Endothelial cell of umbilical vein (primary cell): ENCODE measurements around the gene PDSS2. TPM values are rescaled to one million over a fixed set of nuclear protein-coding genes. Genes with fewer than 3 reads are reported as not detected.

Source experiments
- BruUV-seq: library from RNA; stranded (reverse); fragments of 400-500 nt; replicated peaks from 2 replicates; lab custom pipeline; 2021; lab: Mats Ljungman, UMichigan
- CTCF ChIA-PET: fragments of 300-600, 350-600 bp; sonication (Branson Sonifier 250); formaldehyde crosslinking; loops from one replicate; lab custom pipeline; 2021; ENCODE audit warnings: antibody characterized with exemption, inconsistent platforms; lab: Charles Lee
- POLR2A ChIA-PET: fragments of 300-600, 350-600 bp; sonication (Branson Sonifier 250); formaldehyde crosslinking; loops from one replicate; lab custom pipeline; 2021; ENCODE audit warnings: antibody characterized with exemption, inconsistent platforms; lab: Charles Lee
- DNase-seq: peaks from one replicate; pipeline ENCODE4 v3.0.0-alpha.2; 2011; ENCODE audit warnings: low read depth, low spot score
- FAIRE-seq: peaks from 2 replicates; lab custom pipeline; 2011; peaks lifted over from hg19 to GRCh38; lab: Jason Lieb, UNC
- H2AFZ ChIP-seq: 2 replicates; pipeline ENCODE4 v1.6.0; 2012; ENCODE audit warnings: low read depth, low read length, control low read depth, inconsistent platforms
- H3K27ac ChIP-seq: 2 replicates; pipeline ENCODE4 v1.5.1; 2011; ENCODE audit warnings: low read depth, mild to moderate bottlenecking, control low read depth, low read length, moderate library complexity; ENCODE audit not compliant: insufficient read depth
- H3K27me3 ChIP-seq, 2 experiments: 2 replicates each; pipeline versions ENCODE4 v1.6.0 to v1.6.1; 2011; ENCODE audit warnings: low read length in 2 of 2, mixed read lengths in 1 of 2; ENCODE audit not compliant: control insufficient read depth in 2 of 2, insufficient read depth in 2 of 2
- H3K36me3 ChIP-seq, 2 experiments: 2 replicates in 1 of 2; 3 replicates in 1 of 2; pipeline ENCODE4 v1.5.1; 2011; ENCODE audit warnings: low read length in 2 of 2, mild to moderate bottlenecking in 1 of 2, moderate library complexity in 1 of 2; ENCODE audit not compliant: control insufficient read depth in 2 of 2, insufficient read depth in 2 of 2; ENCODE audit errors: extremely low read depth in 1 of 2
- H3K4me1 ChIP-seq: 3 replicates; pipeline ENCODE4 v1.5.1; 2011; ENCODE audit warnings: mild to moderate bottlenecking, low read length; ENCODE audit not compliant: control insufficient read depth, insufficient read depth; ENCODE audit errors: extremely low read depth
- H3K4me2 ChIP-seq: 2 replicates; pipeline ENCODE4 v1.6.1; 2011; ENCODE audit warnings: low read length, control low read depth, mixed read lengths; ENCODE audit not compliant: insufficient read depth
- H3K4me3 ChIP-seq, 3 experiments: fragments of 200-600 bp in 1 of 3; sonication (generic), shearing (Covaris generic) in 1 of 3; replicated peaks in 1 of 3; 2 replicates each; pipeline ENCODE4 v1.5.1; 2011 to 2016; ENCODE audit warnings: control low read depth in 3 of 3, low read length in 3 of 3, mild to moderate bottlenecking in 2 of 3, inconsistent platforms in 1 of 3, low read depth in 1 of 3, moderate library complexity in 1 of 3; ENCODE audit not compliant: insufficient read depth in 1 of 3
- H3K79me2 ChIP-seq: 2 replicates; pipeline ENCODE4 v1.6.0; 2012; ENCODE audit warnings: low read length, inconsistent platforms; ENCODE audit not compliant: control insufficient read depth, insufficient read depth
- H3K9ac ChIP-seq: replicated peaks from 2 replicates; pipeline ENCODE3; 2011; ENCODE audit warnings: low read length, control low read depth; ENCODE audit not compliant: insufficient read depth; ENCODE audit errors: extremely low read depth
- H3K9me1 ChIP-seq: replicated peaks from 3 replicates; pipeline ENCODE4 v1.6.0; 2011; ENCODE audit warnings: mild to moderate bottlenecking, low read length; ENCODE audit not compliant: control insufficient read depth, insufficient read depth; ENCODE audit errors: extremely low read depth
- H3K9me3 ChIP-seq: replicated peaks from 2 replicates; pipeline ENCODE4 v1.5.1; 2012; ENCODE audit warnings: low read length, inconsistent platforms; ENCODE audit not compliant: control insufficient read depth, insufficient read depth
- H4K20me1 ChIP-seq: replicated peaks from 2 replicates; pipeline ENCODE3; 2011; ENCODE audit warnings: mild to moderate bottlenecking, low read length; ENCODE audit not compliant: control insufficient read depth, insufficient read depth; ENCODE audit errors: extremely low read depth
- EZH2 ChIP-seq: IDR thresholded peaks from 2 replicates; pipeline ENCODE4 v1.6.1; 2012; ENCODE audit warnings: borderline replicate concordance, low read depth, mild to moderate bottlenecking, moderate library complexity, low read length, inconsistent platforms; ENCODE audit not compliant: severe bottlenecking
- FOS ChIP-seq: IDR thresholded peaks from 2 replicates; pipeline ENCODE4 v1.6.1; 2011; ENCODE audit warnings: mild to moderate bottlenecking, low read length, moderate library complexity, borderline replicate concordance; ENCODE audit not compliant: insufficient read depth
- GATA2 ChIP-seq: IDR thresholded peaks from 2 replicates; pipeline ENCODE4 v1.7.0; 2011; ENCODE audit warnings: low read depth, mild to moderate bottlenecking, moderate library complexity, mixed read lengths, low read length; ENCODE audit not compliant: insufficient read length, insufficient read depth
- JUN ChIP-seq: IDR thresholded peaks from 2 replicates; pipeline ENCODE4 v1.6.1; 2011; ENCODE audit warnings: borderline replicate concordance, low read depth; ENCODE audit not compliant: insufficient read length, insufficient read depth
- MYC ChIP-seq: IDR thresholded peaks from one replicate; pipeline ENCODE4 v1.6.1; 2011; ENCODE audit warnings: mild to moderate bottlenecking, low read depth, low read length
- POLR2A ChIP-seq: IDR thresholded peaks from 2 replicates; pipeline ENCODE4 v1.6.1; 2012; ENCODE audit warnings: low read depth, mild to moderate bottlenecking, control low read depth, low read length
- POLR2AphosphoS5 ChIP-seq: IDR thresholded peaks from 2 replicates; pipeline ENCODE4 v1.6.1; 2012; ENCODE audit warnings: low read depth, mild to moderate bottlenecking, control low read depth, low read length, moderate library complexity; ENCODE audit not compliant: insufficient read depth
- dilution Hi-C: fragments of 300-500 bp; cut with MboI; formaldehyde crosslinking; loops from one replicate; pipeline ENCODE4 v1.15.0; 2019; ENCODE audit warnings: low sequenced_read_pairs; ENCODE audit not compliant: extremely low pct_ligation_motif_present
- intact Hi-C: fragments of 100-400 bp; cut with micrococcal nuclease; formaldehyde crosslinking; loops from one replicate; pipeline ENCODE4 v1.10.0; 2022
- polyA plus RNA-seq, 4 experiments: library from polyadenylated mRNA; depleted of rRNA in 3 of 4; stranded (reverse) in 3 of 4; unstranded in 1 of 4; fragments of >200 nt; gene quantifications; 2 replicates each; pipeline versions ENCODE4 v1.2.1 to v1.2.3, GENCODE V29; 2011 to 2012; ENCODE audit warnings: missing spikeins in 1 of 4
- total RNA-seq: library from RNA; stranded (reverse); gene quantifications from 2 replicates; pipeline ENCODE4 v1.2.3, GENCODE V29; 2021
- TF ChIP-seq, protein P1 (sequence below): IDR thresholded peaks from 2 replicates; pipeline ENCODE4 v1.6.1; 2011; ENCODE audit not compliant: insufficient read depth, insufficient read length
- TF ChIP-seq, protein P2 (sequence below), 2 donors: IDR thresholded peaks; 1 replicate in 1 of 2; 2 replicates in 1 of 2; pipeline ENCODE4 v1.5.1; 2011; ENCODE audit warnings: low read length in 2 of 2, mild to moderate bottlenecking in 2 of 2, moderate library complexity in 2 of 2, control low read depth in 1 of 2, inconsistent platforms in 1 of 2, low read depth in 1 of 2; ENCODE audit not compliant: insufficient read depth in 1 of 2; ENCODE audit errors: extremely low read depth in 1 of 2

Gene PDSS2
- total and polyA plus RNA-seq, 2 donors (not counting 3 experiments of a cell fraction or from before 2014, with no cell fraction given) = 7.6 to 9.3 TPM

DNA sequence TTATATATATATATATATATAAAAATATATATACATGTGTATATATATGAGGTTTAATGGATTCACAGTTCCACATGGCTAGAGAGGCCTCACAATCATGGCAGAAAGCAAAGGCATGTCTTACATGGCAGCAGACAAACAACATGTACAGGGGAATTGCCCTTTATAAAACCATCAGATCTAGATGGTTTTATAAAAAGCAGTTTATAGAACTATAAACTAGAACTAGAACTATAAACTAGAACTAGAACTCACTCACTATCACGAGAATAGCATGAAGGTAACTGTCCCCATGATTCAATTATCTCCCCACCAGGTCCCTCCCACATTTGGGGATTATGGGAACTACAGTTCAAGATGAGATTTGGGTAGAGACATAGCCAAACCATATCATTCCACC, 56.8 kb downstream of the PDSS2 start:
- no TSS peak for BruUV-seq
- dilution Hi-C loops = no loop called here
- Histone ChIP-seq H3K9me3 (no peaks in the 10 kb centered on the region), H3K36me3 (no peaks in the 10 kb centered on the region), H3K27ac (no peak overlapping the region), H2AFZ (no peak overlapping the region), H3K79me2 (no peaks in the 10 kb centered on the region), H3K4me2 (no peak overlapping the region), H3K9me1 (no peaks in the 10 kb centered on the region), H3K4me3 (no peak overlapping the region), H3K4me1 (no peaks in the 10 kb centered on the region), H3K27me3 (no peaks in the 10 kb centered on the region), H4K20me1 (no peaks in the 10 kb centered on the region), H3K9ac (no peak overlapping the region)
- POLR2A ChIA-PET = no interaction called here
- intact Hi-C loops = no loop called here
- FAIRE-seq = no peak
- CTCF ChIA-PET = interaction anchor here (1.0 kb wide), 1 partner anchor 84 kb away, joined by 3 read pairs; no protein-coding TSS in a partner anchor
- no peak for DNase-seq
- TF ChIP-seq, protein P1, sequence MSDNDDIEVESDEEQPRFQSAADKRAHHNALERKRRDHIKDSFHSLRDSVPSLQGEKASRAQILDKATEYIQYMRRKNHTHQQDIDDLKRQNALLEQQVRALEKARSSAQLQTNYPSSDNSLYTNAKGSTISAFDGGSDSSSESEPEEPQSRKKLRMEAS = no peak
- TF ChIP-seq POLR2A (no peak), GATA2 (no peak), MYC (no peak), JUN (no peak), EZH2 (no peak), FOS (no peak), POLR2AphosphoS5 (no peak)
- TF ChIP-seq, protein P2, sequence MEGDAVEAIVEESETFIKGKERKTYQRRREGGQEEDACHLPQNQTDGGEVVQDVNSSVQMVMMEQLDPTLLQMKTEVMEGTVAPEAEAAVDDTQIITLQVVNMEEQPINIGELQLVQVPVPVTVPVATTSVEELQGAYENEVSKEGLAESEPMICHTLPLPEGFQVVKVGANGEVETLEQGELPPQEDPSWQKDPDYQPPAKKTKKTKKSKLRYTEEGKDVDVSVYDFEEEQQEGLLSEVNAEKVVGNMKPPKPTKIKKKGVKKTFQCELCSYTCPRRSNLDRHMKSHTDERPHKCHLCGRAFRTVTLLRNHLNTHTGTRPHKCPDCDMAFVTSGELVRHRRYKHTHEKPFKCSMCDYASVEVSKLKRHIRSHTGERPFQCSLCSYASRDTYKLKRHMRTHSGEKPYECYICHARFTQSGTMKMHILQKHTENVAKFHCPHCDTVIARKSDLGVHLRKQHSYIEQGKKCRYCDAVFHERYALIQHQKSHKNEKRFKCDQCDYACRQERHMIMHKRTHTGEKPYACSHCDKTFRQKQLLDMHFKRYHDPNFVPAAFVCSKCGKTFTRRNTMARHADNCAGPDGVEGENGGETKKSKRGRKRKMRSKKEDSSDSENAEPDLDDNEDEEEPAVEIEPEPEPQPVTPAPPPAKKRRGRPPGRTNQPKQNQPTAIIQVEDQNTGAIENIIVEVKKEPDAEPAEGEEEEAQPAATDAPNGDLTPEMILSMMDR (IDR thresholded peaks at IDR 0.05; ENCODE audit: extremely low read depth in 1 of 2, insufficient read depth in 1 of 2, low read depth in 1 of 2, low read length in 2 of 2) = no peak
